Skeletal muscle cell (primary cell): Measurements from ENCODE around the gene TRAF4.
"Not testable (repeated sequence)": the region's sequence is repeated elsewhere in the genome, so short reads cannot be mapped to it uniquely, and the experiment has no call there.

Source experiments
- DNase-seq: peaks from one replicate; pipeline ENCODE4 v3.0.0-alpha.2; 2010; ENCODE audit warnings: low read depth
- H3K4me3 ChIP-seq: 2 replicates; pipeline ENCODE4 v1.5.1; 2011; ENCODE audit warnings: low read depth, mild to moderate bottlenecking, control low read depth, low read length, moderate library complexity

Gene TRAF4

GRCh38 chr17:28726627-28727491, 17.0 kb upstream of the TRAF4 start:
- DNase-seq: peak; percentile 78
- peak overlapping the region; percentile 67 for H3K4me3 ChIP-seq

- H3K4me3 ChIP-seq: peak within 1 kb of the TSS; percentile 69
- DNase-seq: no peak
Measured at GRCh38 chr17:28728364-28729200, 15.2 kb upstream of the TRAF4 start, which contains the start of gene NEK8. NEK8 (plus strand) TSS chr17:28728788; CDS start chr17:28728814, 26 bp downstream.

GRCh38 chr17:28729950-28730330, 13.9 kb upstream of the TRAF4 start:
- no peak for DNase-seq
- no peak overlapping the region for H3K4me3 ChIP-seq

- no peak overlapping the region for H3K4me3 ChIP-seq
- no peak for DNase-seq
Measured at GRCh38 chr17:28733346-28733745, 10.5 kb upstream of the TRAF4 start.

GRCh38 chr17:28734712-28735241, 9.0 kb upstream of the TRAF4 start:
- DNase-seq: no peak
- H3K4me3 ChIP-seq: no peak overlapping the region

GRCh38 chr17:28735242-28735722, 8.5 kb upstream of the TRAF4 start:
- no peak for DNase-seq
- no peak overlapping the region for H3K4me3 ChIP-seq

- DNase-seq, H3K4me3 ChIP-seq: not testable (repeated sequence)
Measured at GRCh38 chr17:28735913-28736769, 7.7 kb upstream of the TRAF4 start.

- DNase-seq: no peak
- H3K4me3 ChIP-seq: no peak overlapping the region
Measured at GRCh38 chr17:28737316-28737715, 6.5 kb upstream of the TRAF4 start.

GRCh38 chr17:28737770-28738679, 5.8 kb upstream of the TRAF4 start:
- no peak for DNase-seq
- no peak overlapping the region for H3K4me3 ChIP-seq

GRCh38 chr17:28738680-28739384, 5.0 kb upstream of the TRAF4 start:
- no peak for DNase-seq
- H3K4me3 ChIP-seq: no peak overlapping the region

- DNase-seq: no peak
- no peak overlapping the region for H3K4me3 ChIP-seq
Measured at GRCh38 chr17:28740406-28741357, 3.1 kb upstream of the TRAF4 start.

GRCh38 chr17:28741358-28742349, 2.2 kb upstream of the TRAF4 start:
- no peak for DNase-seq
- H3K4me3 ChIP-seq: no peak overlapping the region

GRCh38 chr17:28744104-28744971, 527 bp downstream of the TRAF4 start:
- H3K4me3 ChIP-seq: peak overlapping the region; percentile 89
- DNase-seq: no peak

- DNase-seq: peak; percentile 11
- H3K4me3 ChIP-seq: peak overlapping the region; percentile 89
Measured at GRCh38 chr17:28744972-28745785, 1.4 kb downstream of the TRAF4 start.
